ENCODE data around the gene SKP1.

DNA sequence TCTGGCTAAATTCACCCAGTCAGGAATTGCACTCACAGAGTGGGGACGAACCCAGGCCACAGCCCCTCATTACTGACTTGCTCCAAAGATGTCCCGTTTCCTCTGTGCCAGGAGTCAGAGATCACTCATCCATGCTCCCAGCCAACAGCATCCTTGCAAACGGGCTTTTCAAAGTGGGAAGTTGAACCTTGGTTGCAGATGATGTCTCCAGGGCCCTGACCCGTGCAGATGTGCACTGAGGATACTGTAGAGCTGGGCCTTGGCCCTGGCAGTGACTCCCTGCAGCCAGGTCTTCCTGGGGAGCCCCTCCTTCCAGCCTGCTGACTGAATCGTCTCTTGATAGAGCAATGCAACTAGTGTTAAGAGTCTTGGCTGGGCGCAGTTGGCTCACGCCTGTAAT lies 40.0 kb downstream of the SKP1 start:
- TF ChIP-seq, protein P1, sequence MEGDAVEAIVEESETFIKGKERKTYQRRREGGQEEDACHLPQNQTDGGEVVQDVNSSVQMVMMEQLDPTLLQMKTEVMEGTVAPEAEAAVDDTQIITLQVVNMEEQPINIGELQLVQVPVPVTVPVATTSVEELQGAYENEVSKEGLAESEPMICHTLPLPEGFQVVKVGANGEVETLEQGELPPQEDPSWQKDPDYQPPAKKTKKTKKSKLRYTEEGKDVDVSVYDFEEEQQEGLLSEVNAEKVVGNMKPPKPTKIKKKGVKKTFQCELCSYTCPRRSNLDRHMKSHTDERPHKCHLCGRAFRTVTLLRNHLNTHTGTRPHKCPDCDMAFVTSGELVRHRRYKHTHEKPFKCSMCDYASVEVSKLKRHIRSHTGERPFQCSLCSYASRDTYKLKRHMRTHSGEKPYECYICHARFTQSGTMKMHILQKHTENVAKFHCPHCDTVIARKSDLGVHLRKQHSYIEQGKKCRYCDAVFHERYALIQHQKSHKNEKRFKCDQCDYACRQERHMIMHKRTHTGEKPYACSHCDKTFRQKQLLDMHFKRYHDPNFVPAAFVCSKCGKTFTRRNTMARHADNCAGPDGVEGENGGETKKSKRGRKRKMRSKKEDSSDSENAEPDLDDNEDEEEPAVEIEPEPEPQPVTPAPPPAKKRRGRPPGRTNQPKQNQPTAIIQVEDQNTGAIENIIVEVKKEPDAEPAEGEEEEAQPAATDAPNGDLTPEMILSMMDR (IDR thresholded peaks at IDR 0.05): no peak
- no peak for TF ChIP-seq POLR2A (IDR thresholded peaks at IDR 0.05)
